DND-41 (cell line): ENCODE data around the gene BCLAF3.

Experiments used
- ATAC-seq: fragments of 200-7000 bp; cut with Tn5 transposase; 3 replicates; pipeline ENCODE4 v1.9.1; 2021; ENCODE audit warnings: low read depth; ENCODE audit not compliant: insufficient read depth
- DNase-seq: peaks from one replicate; pipeline ENCODE4 v3.0.0-alpha.2; 2020
- H2AFZ ChIP-seq: 2 replicates; pipeline ENCODE4 v1.6.0; 2012; ENCODE audit warnings: low read depth, low read length
- H3K27ac ChIP-seq: 2 replicates; pipeline ENCODE4 v1.5.1; 2012; ENCODE audit warnings: low read length, inconsistent platforms
- H3K27me3 ChIP-seq: fragments of 200-600 bp; sonication (generic); 2 replicates; pipeline ENCODE4 v1.6.0; 2012; ENCODE audit warnings: low read length, mild to moderate bottlenecking, inconsistent platforms; ENCODE audit not compliant: insufficient read depth, poor library complexity
- H3K36me3 ChIP-seq: 2 replicates; pipeline ENCODE4 v1.5.1; 2012; ENCODE audit warnings: low read length, inconsistent platforms; ENCODE audit not compliant: insufficient read depth
- H3K4me1 ChIP-seq: 2 replicates; pipeline ENCODE4 v1.5.1; 2012; ENCODE audit warnings: mild to moderate bottlenecking, low read length; ENCODE audit not compliant: insufficient read depth
- H3K4me2 ChIP-seq: 2 replicates; pipeline ENCODE4 v1.6.0; 2012; ENCODE audit warnings: mild to moderate bottlenecking, moderate library complexity, low read length, inconsistent platforms; ENCODE audit not compliant: insufficient read depth
- H3K4me3 ChIP-seq, 2 experiments: fragments of 200-600 bp in 1 of 2; shearing (Covaris generic) in 1 of 2; 2 replicates each; pipeline ENCODE4 v1.5.1; 2012 to 2016; ENCODE audit warnings: inconsistent platforms in 2 of 2, low read length in 2 of 2, mild to moderate bottlenecking in 2 of 2, low read depth in 1 of 2, moderate library complexity in 1 of 2
- H3K79me2 ChIP-seq: 2 replicates; pipeline ENCODE4 v1.6.0; 2012; ENCODE audit warnings: low read length, inconsistent platforms; ENCODE audit not compliant: insufficient read depth
- H3K9ac ChIP-seq: 2 replicates; pipeline ENCODE4 v1.6.0; 2012; ENCODE audit warnings: low read depth, mild to moderate bottlenecking, inconsistent platforms, low read length, moderate library complexity
- H3K9me3 ChIP-seq: 2 replicates; pipeline ENCODE4 v1.5.1; 2012; ENCODE audit warnings: low read length, moderate library complexity, mild to moderate bottlenecking, inconsistent platforms; ENCODE audit not compliant: insufficient read depth, severe bottlenecking
- H4K20me1 ChIP-seq: 2 replicates; pipeline ENCODE4 v1.6.0; 2012; ENCODE audit warnings: low read length; ENCODE audit not compliant: insufficient read depth
- CTCF ChIP-seq: IDR thresholded peaks from 2 replicates; pipeline ENCODE4 v1.5.1; 2012; ENCODE audit warnings: borderline replicate concordance, low read length, moderate library complexity, mild to moderate bottlenecking; ENCODE audit not compliant: poor library complexity, severe bottlenecking; ENCODE audit errors: extremely low read depth
- EZH2 ChIP-seq: IDR thresholded peaks from 3 replicates; pipeline ENCODE4 v1.6.1; 2012; ENCODE audit warnings: borderline replicate concordance, low read depth, mild to moderate bottlenecking, moderate library complexity, low read length, inconsistent platforms; ENCODE audit not compliant: severe bottlenecking

The BCLAF3 gene

GRCh38 chrX:19990556-19991349 is at the start of gene BCLAF3:
BCLAF3 (minus strand) TSS chrX:19991061; CDS start chrX:19970264, 20,797 bp downstream.
- H3K4me1 ChIP-seq = peaks cover 21% of the 10 kb centered on the region
- H3K4me2 ChIP-seq = peak within 1 kb of the TSS; percentile 85
- H3K9ac ChIP-seq = peak within 1 kb of the TSS; percentile 62
- ATAC-seq (peak; percentile 91), DNase-seq (peak; percentile 90)
- H3K27ac ChIP-seq = peak within 1 kb of the TSS; percentile 76
- H3K79me2 ChIP-seq = peaks cover 19% of the 10 kb centered on the region
- no peaks in the 10 kb centered on the region for H4K20me1 ChIP-seq
- no peaks in the 10 kb centered on the region for H3K36me3 ChIP-seq
- peak within 1 kb of the TSS; percentile 87 for H2AFZ ChIP-seq
- H3K9me3 ChIP-seq = no peaks in the 10 kb centered on the region
- no peaks in the 10 kb centered on the region for H3K27me3 ChIP-seq
- peak within 1 kb of the TSS; percentile 50 to 77 for H3K4me3 ChIP-seq
- TF ChIP-seq EZH2 (no peak), CTCF (peak; percentile 75)

- Histone ChIP-seq H3K79me2 (no peaks in the 10 kb centered on the region), H3K27ac (no peak overlapping the region), H3K9ac (no peak overlapping the region), H3K4me2 (no peak overlapping the region), H3K9me3 (no peaks in the 10 kb centered on the region), H2AFZ (no peak overlapping the region), H3K36me3 (no peaks in the 10 kb centered on the region), H3K4me1 (no peaks in the 10 kb centered on the region), H3K27me3 (no peaks in the 10 kb centered on the region), H3K4me3 (no peak overlapping the region), H4K20me1 (no peaks in the 10 kb centered on the region)
- TF ChIP-seq CTCF (no peak), EZH2 (no peak)
- ATAC-seq (no peak), DNase-seq (no peak)
These were observed 48.1 kb upstream of the BCLAF3 start for GRCh38 chrX:20038966-20039365.

GRCh38 chrX:20037186-20037585 is 46.3 kb upstream of the BCLAF3 start:
- H2AFZ ChIP-seq = no peak overlapping the region
- TF ChIP-seq CTCF (no peak), EZH2 (no peak)
- H3K4me2 ChIP-seq = no peak overlapping the region
- no peaks in the 10 kb centered on the region for H3K27me3 ChIP-seq
- H3K27ac ChIP-seq = no peak overlapping the region
- H4K20me1 ChIP-seq = no peaks in the 10 kb centered on the region
- ATAC-seq (no peak), DNase-seq (no peak)
- H3K9ac ChIP-seq = no peak overlapping the region
- no peaks in the 10 kb centered on the region for H3K36me3 ChIP-seq
- peaks cover 1% of the 10 kb centered on the region; the same call in 1 of the 2 replicates for H3K4me1 ChIP-seq
- no peak overlapping the region for H3K4me3 ChIP-seq
- H3K79me2 ChIP-seq = no peaks in the 10 kb centered on the region
- H3K9me3 ChIP-seq = no peaks in the 10 kb centered on the region
